ENCODE data around the gene HMGCS1. TPM values are rescaled to one million over a fixed set of nuclear protein-coding genes. Genes with fewer than 3 reads are reported as not detected.
"Not testable (repeated sequence)": the region's sequence is repeated elsewhere in the genome, so short reads cannot be mapped to it uniquely, and the experiment has no call there.

HMGCS1 gene
- total and polyA plus RNA-seq, 2 of the 13 experiments (the other 11 are each of a cell fraction or from before 2014, with no cell fraction given) = 56.8 to 318 TPM

- ChIA-PET POLR2A (no interaction called here), CTCF (ENCODE audit: low intra/inter-chr PET ratio, low total read pairs) (no interaction called here)
- intact Hi-C loops (cut with micrococcal nuclease; ENCODE audit: unreplicated experiment) = no loop called here
- Histone ChIP-seq H3K9me3 (ENCODE audit: low read length) (peaks cover 17% of the 10 kb centered on the region), H3K4me3 (replicated peaks in 1 of 3; ENCODE audit: insufficient read depth in 1 of 3, low read depth in 2 of 3, low read length in 3 of 3) (no peak overlapping the region), H3K27ac (ENCODE audit: extremely low read length, insufficient read depth, low read length) (no peak overlapping the region), H3K4me1 (ENCODE audit: insufficient read depth, low read length) (peaks cover 7% of the 10 kb centered on the region; the same call in 1 of the 2 replicates), H3K9ac (ENCODE audit: insufficient read depth, low read depth, low read length) (no peak overlapping the region), H2AFZ (ENCODE audit: low read length) (no peak overlapping the region), H3K4me2 (ENCODE audit: low read depth, low read length) (no peak overlapping the region), H3K27me3 (ENCODE audit: control insufficient read depth in 1 of 2, insufficient read depth in 2 of 2, low read length in 2 of 2) (peaks cover 0 to 1% of the 10 kb centered on the region in 2 experiments; a peak in 3 of 5 replicates), H4K20me1 (ENCODE audit: insufficient read depth, low read length) (no peaks in the 10 kb centered on the region), H3K79me2 (ENCODE audit: insufficient read depth, low read length) (no peaks in the 10 kb centered on the region), H3K36me3 (replicated peaks in 1 of 2; ENCODE audit: control insufficient read depth in 1 of 2, insufficient read depth in 2 of 2, low read length in 2 of 2) (no peaks in the 10 kb centered on the region)
- in situ Hi-C loops (cut with HindIII; ENCODE audit: extremely low pct_ligation_motif_present, low pct_unique_long_range_greater_than_20kb) = no loop called here
- 50% methylated on average over 1 of the region's 1 CpG for WGBS (ENCODE audit: low lambda C conversion rate)
- no TSS peak for BruUV-seq (replicated peaks)
- no peak for TF ChIP-seq NR2F2 (IDR thresholded peaks at IDR 0.05; ENCODE audit: borderline replicate concordance, low read depth)
- ATAC-seq = no peak
- DNase-seq (ENCODE audit: low spot score) = no peak
- FAIRE-seq = no peak
Measured at GRCh38 chr5:43332401-43332800, 19.2 kb upstream of the HMGCS1 start.

GRCh38 chr5:43325624-43326023 is 12.4 kb upstream of the HMGCS1 start:
- in situ Hi-C loops (cut with HindIII; ENCODE audit: extremely low pct_ligation_motif_present, low pct_unique_long_range_greater_than_20kb); intact Hi-C loops (cut with micrococcal nuclease; ENCODE audit: unreplicated experiment); H2AFZ ChIP-seq (ENCODE audit: low read length); H3K36me3 ChIP-seq (replicated peaks in 1 of 2; ENCODE audit: control insufficient read depth in 1 of 2, insufficient read depth in 2 of 2, low read length in 2 of 2); H4K20me1 ChIP-seq (ENCODE audit: insufficient read depth, low read length); H3K4me3 ChIP-seq (replicated peaks in 1 of 3; ENCODE audit: insufficient read depth in 1 of 3, low read depth in 2 of 3, low read length in 3 of 3); H3K27ac ChIP-seq (ENCODE audit: extremely low read length, insufficient read depth, low read length); CTCF ChIA-PET (ENCODE audit: low intra/inter-chr PET ratio, low total read pairs); H3K4me1 ChIP-seq (ENCODE audit: insufficient read depth, low read length); H3K9me3 ChIP-seq (ENCODE audit: low read length); DNase-seq (ENCODE audit: low spot score); H3K79me2 ChIP-seq (ENCODE audit: insufficient read depth, low read length); H3K4me2 ChIP-seq (ENCODE audit: low read depth, low read length); FAIRE-seq; BruUV-seq (replicated peaks); H3K27me3 ChIP-seq (ENCODE audit: control insufficient read depth in 1 of 2, insufficient read depth in 2 of 2, low read length in 2 of 2); ATAC-seq; H3K9ac ChIP-seq (ENCODE audit: insufficient read depth, low read depth, low read length); POLR2A ChIA-PET: not testable (repeated sequence)

- BruUV-seq (replicated peaks); H2AFZ ChIP-seq (ENCODE audit: low read length); H3K4me2 ChIP-seq (ENCODE audit: low read depth, low read length); POLR2A ChIA-PET; H3K36me3 ChIP-seq (replicated peaks in 1 of 2; ENCODE audit: control insufficient read depth in 1 of 2, insufficient read depth in 2 of 2, low read length in 2 of 2); H3K4me3 ChIP-seq (replicated peaks in 1 of 3; ENCODE audit: insufficient read depth in 1 of 3, low read depth in 2 of 3, low read length in 3 of 3); ATAC-seq; H3K9me3 ChIP-seq (ENCODE audit: low read length); H3K4me1 ChIP-seq (ENCODE audit: insufficient read depth, low read length); H4K20me1 ChIP-seq (ENCODE audit: insufficient read depth, low read length); FAIRE-seq; CTCF ChIA-PET (ENCODE audit: low intra/inter-chr PET ratio, low total read pairs); H3K27me3 ChIP-seq (ENCODE audit: control insufficient read depth in 1 of 2, insufficient read depth in 2 of 2, low read length in 2 of 2); intact Hi-C loops (cut with micrococcal nuclease; ENCODE audit: unreplicated experiment); H3K9ac ChIP-seq (ENCODE audit: insufficient read depth, low read depth, low read length); H3K27ac ChIP-seq (ENCODE audit: extremely low read length, insufficient read depth, low read length); H3K79me2 ChIP-seq (ENCODE audit: insufficient read depth, low read length); DNase-seq (ENCODE audit: low spot score); in situ Hi-C loops (cut with HindIII; ENCODE audit: extremely low pct_ligation_motif_present, low pct_unique_long_range_greater_than_20kb): not testable (repeated sequence)
- 53% methylated on average over 3 of the region's 3 CpGs for WGBS (ENCODE audit: low lambda C conversion rate)
Measured at GRCh38 chr5:43323488-43323887, 10.3 kb upstream of the HMGCS1 start.
